ENCODE data around the gene ACP7. TPM values are rescaled to one million over a fixed set of nuclear protein-coding genes. Genes with fewer than 3 reads are reported as not detected.
"Not testable (repeated sequence)": the region's sequence is repeated elsewhere in the genome, so short reads cannot be mapped to it uniquely, and the experiment has no call there.

The ACP7 gene
- total RNA-seq, 1 donor from 2014 or later, result not detected

DNA sequence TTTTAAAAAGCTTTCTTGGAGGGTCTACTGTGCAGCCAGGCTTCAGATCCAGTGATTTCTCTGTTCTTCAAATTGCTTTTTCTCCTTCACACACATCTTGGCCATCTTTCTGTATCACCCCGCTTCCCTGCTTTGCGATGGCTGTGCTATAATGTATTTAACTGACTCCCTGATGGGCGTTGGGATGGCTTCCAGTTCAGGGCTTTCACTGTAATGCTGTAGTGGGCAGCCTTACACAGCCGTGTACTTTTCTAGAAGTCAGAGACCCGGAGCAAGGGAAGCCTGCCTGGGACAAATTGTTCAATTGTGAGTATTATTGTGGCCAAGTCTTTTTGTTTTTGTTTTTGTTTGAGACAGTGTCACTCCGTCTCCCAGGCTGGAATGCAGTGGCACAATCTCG lies 22.0 kb downstream of the ACP7 start:
- intact Hi-C loops (cut with micrococcal nuclease), result no loop called here

DNA sequence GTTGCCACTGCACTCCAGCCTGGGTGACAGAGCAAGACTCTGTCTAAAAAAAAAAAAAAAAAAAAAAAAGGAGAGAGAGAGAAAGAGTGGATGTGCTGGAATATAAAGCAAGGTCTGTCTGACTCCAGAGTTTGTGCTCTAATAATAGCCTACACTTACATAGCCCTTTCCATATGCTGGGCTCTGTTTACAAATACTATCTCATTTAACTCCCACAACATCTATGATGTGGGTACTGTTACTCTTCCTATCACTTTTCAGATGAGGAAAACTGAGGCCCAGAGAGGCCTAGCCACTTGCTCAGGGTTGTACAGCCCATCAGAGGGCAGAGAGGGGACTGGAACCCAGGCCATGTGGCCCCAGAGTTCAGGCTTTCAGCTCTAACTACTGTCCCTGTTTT lies 25.5 kb downstream of the ACP7 start:
- intact Hi-C loops (cut with micrococcal nuclease), result loop anchor here (1.0 kb wide), 1 partner anchor 39 kb away; no protein-coding TSS in a partner anchor

DNA sequence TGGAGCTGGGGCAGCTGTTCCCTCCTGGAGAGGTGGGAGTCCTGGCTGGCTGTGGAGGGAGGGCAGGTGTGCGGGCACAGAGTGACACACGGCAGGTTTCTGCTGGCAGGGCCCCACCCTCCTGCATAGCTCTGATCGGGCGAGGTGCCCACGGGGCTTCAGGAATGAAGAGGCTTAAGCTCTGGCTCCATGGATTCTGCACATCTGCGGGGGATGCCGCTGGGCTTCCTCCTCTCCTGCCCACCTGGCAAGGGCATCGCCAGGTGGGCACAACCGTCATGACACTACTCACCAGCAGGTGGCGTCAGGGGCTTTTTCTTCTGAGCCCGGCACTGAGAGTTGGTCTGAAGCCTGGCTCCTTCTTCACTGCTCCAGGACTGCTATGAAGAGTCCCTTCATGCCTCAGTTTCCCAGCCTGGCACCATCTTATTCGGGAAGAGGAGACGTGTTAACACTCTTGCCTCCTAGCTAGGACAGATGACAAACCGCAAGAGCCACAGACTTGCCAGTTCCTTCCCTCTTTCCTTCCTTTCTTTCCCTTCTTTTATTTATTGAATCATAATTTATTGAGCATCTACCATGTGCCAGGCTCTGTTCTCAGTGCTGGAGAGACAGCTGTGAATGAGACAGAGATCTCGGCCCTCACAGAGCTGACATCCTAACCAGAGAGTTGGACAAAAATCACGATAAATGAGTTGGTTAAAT lies 26.2 kb downstream of the ACP7 start:
- intact Hi-C loops (cut with micrococcal nuclease), result loop anchor here (1.0 kb wide), 1 partner anchor 40 kb away; no protein-coding TSS in a partner anchor

DNA sequence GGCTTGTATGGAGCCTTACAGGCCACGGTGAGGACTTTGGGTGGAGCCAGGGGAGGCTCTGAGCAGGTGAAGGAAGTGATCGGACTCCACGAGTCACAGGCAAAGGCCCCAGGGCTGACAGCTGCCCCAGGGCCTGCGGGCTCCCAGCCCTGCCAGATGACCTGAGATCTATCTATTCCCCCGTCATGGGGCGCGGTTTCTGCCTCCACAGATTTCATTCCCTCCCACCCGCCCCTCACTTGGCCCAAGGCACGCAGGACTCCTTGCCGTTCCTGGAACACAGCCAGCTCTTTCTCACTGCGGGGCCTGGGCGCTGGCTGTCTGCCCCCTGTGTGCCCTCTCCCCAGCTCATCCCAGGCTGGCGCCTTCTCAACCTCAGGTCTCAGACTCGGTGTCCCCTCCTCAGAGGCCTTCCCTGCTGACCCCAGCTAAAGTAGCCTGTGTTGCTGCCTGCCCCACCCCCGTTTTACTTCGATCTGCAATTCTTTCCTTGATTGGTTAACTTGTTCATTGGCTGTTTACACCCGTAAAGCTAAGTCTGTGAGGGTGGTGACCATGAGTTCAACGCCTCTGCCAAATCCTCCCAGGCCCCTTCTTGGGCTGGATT lies 27.5 kb downstream of the ACP7 start:
- intact Hi-C loops (cut with micrococcal nuclease), result no loop called here

DNA sequence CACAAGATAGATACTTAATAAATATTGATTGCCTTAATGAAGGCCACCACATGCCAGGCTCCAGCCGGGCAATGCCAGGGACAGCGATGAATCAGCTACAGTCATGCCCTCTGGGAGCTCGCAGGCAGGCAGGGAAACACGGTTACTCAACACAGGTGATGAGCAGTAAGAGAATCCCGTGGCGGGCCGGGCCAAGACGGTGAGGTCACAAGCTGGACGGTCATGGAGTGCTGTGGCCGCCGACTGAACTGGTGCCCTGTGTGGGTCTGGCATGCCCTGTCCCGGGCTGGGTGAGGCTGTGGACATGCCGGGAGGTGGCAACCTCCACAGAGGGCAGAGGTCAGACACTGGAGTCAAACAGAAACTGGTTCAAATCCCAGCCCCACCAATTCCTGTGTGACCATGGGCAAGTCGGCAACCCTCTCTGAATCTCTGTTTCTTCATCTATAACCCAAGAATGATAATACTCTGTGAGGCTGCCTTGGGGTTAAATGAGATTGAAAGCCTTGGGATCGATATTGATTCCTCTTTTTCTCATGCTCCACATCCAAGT lies 28.2 kb downstream of the ACP7 start:
- intact Hi-C loops (cut with micrococcal nuclease), result no loop called here

DNA sequence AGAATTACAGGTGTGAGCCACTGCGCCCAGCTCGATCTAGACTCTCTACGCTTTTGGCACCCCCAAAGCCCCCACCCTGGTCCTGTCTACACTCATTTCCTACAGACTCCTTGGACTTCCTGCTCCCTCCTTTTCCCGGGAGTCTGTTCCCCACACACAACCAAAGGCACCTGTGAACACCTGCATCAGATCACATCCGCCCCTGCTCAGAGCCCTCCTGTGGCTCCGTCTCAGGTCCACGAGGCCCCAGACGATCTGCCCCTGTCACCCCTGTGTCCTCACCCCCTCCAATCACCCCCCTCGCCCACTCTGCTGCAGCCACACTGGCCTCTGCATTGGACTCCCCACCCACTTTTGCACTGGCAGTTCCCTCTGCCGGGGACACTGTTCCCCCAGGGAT lies 29.0 kb downstream of the ACP7 start:
- intact Hi-C loops (cut with micrococcal nuclease), result no loop called here

DNA sequence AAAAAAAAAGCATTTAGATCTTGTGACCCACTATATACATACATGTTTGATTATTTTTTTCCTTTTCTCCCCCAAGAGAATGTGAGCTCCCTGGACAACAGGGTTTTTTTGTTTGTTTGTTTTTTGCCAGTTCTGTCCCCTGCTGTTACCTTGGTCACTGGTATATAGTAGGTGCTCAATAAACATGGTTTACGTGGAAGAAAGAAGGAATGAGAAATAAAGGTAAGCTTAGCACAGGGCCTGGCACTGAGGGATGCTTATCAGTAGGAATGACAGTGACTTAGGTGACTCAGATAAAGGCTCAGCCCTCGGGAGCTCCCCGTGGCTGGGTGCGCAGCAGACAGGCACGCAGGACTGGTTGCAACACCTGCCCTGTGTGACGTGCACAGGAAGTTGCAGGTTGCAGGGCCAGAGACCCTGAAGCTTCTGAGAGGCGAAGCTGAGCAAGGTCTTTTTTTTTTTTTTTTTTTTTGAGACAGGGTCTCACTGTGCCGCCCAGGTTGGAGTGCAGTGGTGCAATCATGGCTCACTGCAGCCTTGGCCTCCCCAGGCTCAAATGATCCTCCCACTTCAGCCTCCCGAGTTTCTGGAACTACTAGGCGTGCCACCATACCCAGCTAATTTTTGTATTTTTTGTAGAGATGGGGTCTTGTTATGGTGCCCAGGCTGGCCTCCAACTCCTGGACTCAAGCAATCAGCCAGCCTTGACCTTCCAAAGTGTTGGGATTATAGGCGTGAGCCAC lies 31.1 kb downstream of the ACP7 start:
- intact Hi-C loops (cut with micrococcal nuclease), result no loop called here

DNA sequence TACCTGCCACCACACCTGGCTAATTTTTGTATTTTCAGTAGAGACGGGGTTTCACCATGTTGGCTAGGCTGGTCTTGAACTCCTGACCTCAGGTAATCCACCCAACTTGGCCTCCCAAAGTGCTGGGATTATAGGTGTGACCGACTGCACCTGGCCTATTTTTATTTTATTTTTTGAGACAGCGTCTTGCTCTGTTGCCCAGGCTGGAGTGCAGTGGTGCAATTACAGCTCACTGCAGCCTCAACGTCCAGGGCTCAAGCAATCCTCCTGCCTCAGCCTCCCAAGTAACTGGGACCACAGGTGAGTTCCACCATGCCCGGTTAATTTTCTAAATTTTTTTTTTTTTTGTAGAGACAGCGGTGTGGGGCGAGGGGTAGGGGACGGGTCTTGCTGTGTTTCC lies 32.9 kb downstream of the ACP7 start:
- intact Hi-C loops (cut with micrococcal nuclease), result not testable (repeated sequence)

DNA sequence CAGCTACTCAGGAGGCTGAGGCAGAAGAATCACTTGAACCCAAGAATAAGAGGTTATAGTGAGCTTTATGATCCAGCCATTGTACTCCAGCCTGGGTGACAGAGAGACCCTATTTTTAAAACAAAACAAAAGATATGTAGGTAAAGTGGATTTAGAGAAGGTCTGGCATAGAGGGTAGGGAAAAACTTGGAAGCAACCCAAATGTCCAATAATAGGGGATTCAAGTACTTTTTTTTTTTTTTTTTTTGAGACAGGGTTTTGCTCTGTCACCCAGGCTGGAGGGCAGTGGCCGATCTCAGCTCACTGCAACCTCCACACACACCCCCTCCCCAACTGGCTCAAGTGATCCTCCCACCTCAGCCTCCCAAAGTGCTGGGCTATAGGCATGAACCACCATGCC lies 35.7 kb downstream of the ACP7 start:
- intact Hi-C loops (cut with micrococcal nuclease), result loop anchor here (10.0 kb wide), 1 partner anchor 415 kb away; the partner anchor contains the start of gene EID2B

DNA sequence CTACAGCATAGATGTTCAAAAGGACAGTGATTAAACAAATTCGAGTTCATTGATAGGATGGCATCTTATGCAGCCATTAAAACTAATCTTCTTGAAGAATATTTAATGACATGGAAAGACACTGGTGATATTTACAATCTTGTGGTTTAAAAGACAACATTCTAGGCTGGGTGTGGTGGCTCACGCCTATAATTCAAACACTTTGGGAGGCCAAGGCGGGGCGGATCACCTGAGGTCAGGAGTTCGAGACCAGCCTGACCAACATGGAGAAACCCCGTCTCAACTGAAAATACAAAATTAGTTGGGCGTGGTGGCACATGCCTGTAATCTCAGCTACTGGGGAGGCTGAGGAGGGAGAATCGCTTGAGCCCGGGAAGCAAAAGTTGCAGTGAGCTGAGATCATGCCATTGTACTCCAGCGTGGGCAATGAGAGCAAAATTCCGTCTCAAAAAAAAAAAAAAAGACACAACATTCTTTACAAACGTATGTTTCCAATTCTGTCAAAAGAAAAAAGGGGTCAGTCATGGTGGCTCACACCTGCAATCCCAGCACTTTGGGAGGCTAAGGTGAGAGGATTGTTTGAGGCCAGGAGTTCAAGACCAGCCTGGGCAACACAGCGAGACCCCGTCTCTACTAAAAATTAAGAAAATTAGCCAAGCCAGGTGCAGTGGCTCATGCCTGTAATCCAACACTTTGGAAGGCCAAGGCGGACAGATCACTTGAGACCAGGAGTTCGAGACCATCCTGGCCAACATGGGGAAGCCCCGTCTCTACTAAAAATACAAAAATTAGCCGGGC lies 39.0 kb downstream of the ACP7 start:
- intact Hi-C loops (cut with micrococcal nuclease), result loop anchor here (1.0 to 10.0 kb wide), 4 partner anchors 64 to 412 kb away; partner anchors contain the start of genes EID2B and SAMD4B

DNA sequence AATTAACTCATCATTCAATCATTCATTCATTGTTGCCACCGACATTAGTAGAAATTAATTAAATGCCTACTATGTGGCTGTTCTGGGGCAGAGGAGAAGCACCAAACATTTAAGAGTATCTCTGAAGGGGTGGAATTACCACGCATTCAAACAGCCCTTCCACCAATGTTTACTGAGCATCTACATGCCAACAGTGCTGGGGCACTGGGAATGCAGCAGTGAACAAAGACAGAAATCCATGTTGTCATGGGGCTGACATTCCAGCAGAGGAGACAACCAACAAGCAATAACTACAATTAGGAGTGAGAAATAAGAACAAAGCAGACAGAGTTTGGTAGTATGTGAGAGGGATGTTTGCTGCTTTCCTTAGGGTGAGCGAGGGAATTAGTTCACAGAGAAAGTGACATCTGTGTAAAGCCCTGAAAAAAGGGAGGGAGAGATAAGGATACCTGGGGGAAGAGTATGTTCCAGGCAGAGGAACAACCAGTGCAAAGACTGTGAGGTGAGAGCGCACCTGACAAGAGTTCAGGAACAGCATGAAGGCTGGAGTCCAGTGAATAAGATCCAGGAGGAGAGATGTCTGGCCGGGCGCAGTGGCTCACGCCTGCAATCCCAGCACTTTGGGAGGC lies 40.1 kb downstream of the ACP7 start:
- intact Hi-C loops (cut with micrococcal nuclease), result loop anchor here (2.0 to 10.0 kb wide), 2 partner anchors 213 to 411 kb away; partner anchors contain the start of genes EID2B and GMFG

DNA sequence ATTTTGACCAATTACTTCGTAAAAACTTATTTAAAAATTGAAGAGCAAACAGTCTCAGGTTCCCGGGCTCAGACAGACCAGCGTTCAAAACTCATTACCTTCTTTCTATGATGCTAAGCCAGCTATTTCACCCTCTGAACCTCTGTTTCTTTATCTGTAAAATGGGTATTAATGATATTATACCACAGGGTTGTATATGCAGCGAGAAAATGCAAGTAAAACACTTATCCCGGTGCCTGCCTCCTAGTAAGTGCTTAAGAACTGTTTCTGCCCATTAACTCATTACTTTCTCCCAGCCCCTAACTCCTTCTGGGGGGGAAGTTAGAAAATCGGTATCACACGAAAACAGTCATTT lies 41.0 kb downstream of the ACP7 start:
- intact Hi-C loops (cut with micrococcal nuclease), result loop anchor here (1.0 to 10.0 kb wide), 3 partner anchors 212 to 410 kb away; partner anchors contain the start of genes EID2B, GMFG and PLEKHG2

DNA sequence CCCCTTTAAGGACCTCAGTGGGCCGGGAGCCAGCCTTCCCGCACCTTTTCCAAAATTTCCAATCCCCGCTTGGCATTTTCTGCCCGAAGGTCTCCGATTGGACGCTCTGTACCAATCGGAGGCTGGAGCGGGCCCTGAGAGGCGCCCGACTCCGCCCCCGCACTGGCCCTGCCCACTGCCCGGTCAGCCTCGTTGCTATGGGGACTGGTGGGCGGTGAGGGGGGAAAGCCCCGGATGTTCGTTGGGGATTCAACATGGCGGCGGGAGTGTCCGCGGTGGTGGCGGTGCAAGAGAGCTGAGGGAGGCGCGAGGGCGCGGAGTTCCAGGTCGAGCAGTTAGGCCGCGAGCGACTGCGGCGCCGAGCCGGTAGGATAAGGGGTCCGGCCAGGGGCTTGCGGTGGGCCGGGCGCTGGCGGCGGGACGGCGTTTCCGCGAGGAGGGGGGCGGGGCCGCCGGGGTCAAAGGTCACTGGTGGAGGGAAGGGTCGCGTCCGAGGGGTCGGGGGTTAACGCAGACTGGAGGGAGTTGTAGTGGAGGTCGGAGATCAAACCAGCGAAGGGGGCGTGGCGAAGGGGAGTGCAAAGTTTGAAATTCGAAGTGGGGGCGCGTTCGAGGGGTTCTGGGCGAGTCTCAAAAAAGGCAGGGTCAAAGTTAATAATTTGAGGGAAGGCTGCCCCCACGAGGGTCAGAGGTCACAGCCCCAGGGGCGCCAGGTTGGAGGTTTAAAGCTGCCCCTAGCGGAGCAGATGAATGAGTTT lies 41.6 kb downstream of the ACP7 start, which contains the start of gene PAK4:
PAK4 (plus strand) TSS at position 233 of the 758 bp plus-strand sequence. CDS start 43,768 bp downstream, outside the sequence.
- intact Hi-C loops (cut with micrococcal nuclease), result loop anchor here (1.0 to 10.0 kb wide), 3 partner anchors 211 to 409 kb away; partner anchors contain the start of genes EID2B, GMFG and PLEKHG2

DNA sequence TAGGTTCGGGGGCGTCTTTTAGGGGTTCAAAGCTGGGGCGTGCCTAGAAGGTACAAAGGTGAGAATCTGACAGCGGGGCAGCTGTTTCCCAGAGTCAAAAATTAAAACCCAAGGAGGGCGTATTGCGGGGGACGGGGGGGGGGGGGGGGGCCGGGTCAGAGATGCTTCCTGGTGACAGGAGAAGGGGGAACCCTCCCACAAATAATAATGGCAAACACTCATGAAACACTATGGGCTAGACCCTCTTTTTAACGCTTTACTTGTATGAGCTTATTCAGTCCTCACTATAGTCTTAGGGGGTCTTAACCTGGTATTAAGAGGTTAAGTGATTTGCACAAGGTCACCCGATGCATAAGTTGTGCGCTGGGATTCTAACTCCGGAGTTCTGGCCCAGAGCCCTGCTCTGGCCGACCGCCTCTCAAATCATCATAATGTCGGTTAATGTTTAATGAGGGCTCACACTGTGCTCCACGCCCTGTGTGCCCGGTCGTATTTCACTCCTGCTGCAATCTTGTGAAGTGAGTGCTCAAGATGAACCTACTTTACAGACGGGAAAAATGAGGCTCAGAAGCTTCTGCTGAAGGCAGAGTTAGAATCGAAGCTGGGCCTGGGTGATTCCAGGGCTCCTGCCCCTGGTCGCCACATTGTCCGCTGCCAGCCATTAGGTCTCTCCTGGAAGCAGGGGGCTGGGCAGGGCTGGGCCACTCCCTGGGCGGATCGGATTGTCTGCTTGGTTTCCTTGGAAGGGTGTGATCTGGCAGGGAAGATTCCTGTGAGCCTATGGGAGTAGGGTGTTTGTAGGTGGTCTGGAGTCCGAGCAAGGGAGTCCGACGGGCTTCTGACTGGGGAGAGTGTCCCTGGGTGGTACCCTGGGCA lies 42.4 kb downstream of the ACP7 start:
- intact Hi-C loops (cut with micrococcal nuclease), result loop anchor here (10.0 kb wide), 1 partner anchor 408 kb away; the partner anchor contains the start of gene EID2B

DNA sequence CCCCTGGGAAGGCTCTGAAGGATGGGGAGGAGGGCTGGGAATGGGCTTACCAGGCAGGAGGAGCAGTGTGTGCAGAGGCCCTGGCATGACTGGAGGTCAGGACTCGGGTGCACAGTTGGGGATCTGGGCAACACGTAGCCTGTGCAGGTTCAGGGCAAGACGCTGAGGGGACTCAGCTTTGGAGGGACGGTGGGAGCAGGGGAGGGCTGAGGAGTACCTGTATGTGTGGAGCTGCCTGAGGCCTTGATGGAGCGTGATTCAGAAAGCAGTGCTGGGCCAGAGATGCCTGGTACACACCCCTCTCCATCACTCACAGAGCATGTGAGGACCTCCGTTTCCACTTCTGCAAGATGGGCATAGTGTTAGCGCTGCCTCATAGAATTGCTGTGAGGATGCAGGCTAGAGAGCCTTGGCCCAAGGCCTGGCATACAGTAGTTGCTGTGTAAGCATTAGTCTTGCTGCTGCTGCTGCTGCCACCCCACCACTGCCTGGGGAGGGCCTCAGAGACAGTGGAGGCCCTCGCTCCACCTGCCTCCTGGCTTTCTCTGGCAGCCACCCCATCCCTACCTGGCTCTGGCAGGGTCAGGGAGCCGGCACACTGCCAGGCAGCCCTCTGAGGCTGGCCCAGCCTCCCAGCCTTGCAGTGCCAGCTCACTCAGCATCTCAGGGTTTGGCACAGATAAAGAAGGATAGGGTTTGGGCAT lies 43.8 kb downstream of the ACP7 start:
- intact Hi-C loops (cut with micrococcal nuclease), result loop anchor here (10.0 kb wide), 1 partner anchor 407 kb away; the partner anchor contains the start of gene EID2B

DNA sequence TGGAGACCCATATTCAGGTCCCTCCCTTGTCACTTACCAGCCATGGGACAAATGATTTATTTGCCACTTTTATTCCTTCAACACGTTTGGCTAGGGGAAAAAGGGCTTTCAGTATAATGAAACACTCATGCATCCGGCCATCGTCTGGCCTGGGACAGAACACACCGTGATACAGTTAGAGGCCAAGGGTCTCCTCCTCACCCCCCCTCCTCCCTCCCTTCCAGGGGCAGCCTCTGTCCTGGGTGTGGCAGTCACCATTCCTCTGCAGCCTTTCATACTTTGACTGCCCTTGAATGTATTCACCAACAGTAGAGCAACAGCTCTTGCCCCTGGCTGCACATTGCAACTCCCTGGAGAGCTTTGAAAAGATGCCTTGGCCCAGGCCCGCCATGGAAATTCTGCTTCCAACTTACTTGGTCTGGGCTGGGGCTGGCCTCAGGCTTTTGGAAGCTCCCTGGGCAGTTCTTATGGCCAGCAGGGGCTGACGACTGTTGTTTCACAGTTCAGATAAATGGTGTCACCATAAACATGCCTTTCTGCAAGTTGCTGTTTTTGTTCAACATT lies 44.4 kb downstream of the ACP7 start:
- intact Hi-C loops (cut with micrococcal nuclease), result loop anchor here (10.0 kb wide), 1 partner anchor 406 kb away; the partner anchor contains the start of gene EID2B

DNA sequence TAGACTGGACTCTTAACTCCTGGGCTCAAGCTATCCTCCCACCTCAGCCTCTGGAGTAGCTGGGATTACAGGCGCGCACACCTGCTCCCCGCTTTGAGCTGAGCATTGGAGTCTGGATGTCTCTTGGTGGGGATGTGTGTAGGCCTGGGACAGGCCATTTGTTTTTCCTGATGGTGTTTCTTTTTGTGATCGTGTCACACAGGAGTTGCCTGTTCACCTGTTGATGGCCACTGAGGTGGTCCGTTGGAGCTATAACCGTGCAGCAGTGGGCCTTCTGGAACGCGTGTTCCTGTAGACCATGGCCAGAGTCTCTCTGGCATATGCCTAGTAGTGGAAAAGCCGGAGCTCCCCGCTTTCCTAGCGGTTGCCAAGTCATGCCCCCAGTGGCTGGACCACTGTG lies 44.9 kb downstream of the ACP7 start:
- intact Hi-C loops (cut with micrococcal nuclease), result loop anchor here (10.0 kb wide), 1 partner anchor 406 kb away; the partner anchor contains the start of gene EID2B
